ENCODE data around the gene SLC28A3.

GRCh38 chr9:84314306-84314705 lies 26.3 kb downstream of the SLC28A3 start:
- TF ChIP-seq EZH2 (IDR thresholded peaks at IDR 0.05; ENCODE audit: low read length, unreplicated experiment): no peak
- no peak for TF ChIP-seq CTCF (conservative IDR thresholded peaks at IDR 0.05; ENCODE audit: low read depth, low read length)
